Uterus (tissue), 4 donors: ENCODE results near the gene PRRT1B. TPM values are rescaled to one million over a fixed set of nuclear protein-coding genes. Genes with fewer than 3 reads are reported as not detected.
A peak's percentile ranks its signal among the peaks of the same experiment; 100 is the strongest.

ENCODE experiments used
- DNase-seq, 2 donors: peaks; one replicate each; pipeline ENCODE4 v3.0.0-alpha.2; 2019 to 2020
- H3K27ac ChIP-seq, 2 donors: fragments of 200-600 bp; sonication (generic); 1 replicate in 1 of 2; 2 replicates in 1 of 2; pipeline ENCODE4 v1.5.1; 2016 to 2018
- H3K27me3 ChIP-seq, 2 donors: fragments of 200-600 bp; sonication (generic); one replicate each; pipeline ENCODE4 v1.5.1; 2018 to 2019; ENCODE audit warnings: control low read depth in 1 of 2
- H3K36me3 ChIP-seq, 2 donors: fragments of 200-600 bp; sonication (generic); one replicate each; pipeline ENCODE4 v1.5.1; 2019; ENCODE audit warnings: control low read depth in 1 of 2
- H3K4me1 ChIP-seq, 2 donors: fragments of 200-600 bp; sonication (generic); one replicate each; pipeline ENCODE4 v1.5.1; 2018 to 2019; ENCODE audit warnings: control low read depth in 1 of 2
- H3K4me3 ChIP-seq, 2 donors: fragments of 200-600 bp; sonication (generic); 1 replicate in 1 of 2; 2 replicates in 1 of 2; pipeline ENCODE4 v1.5.1; 2018 to 2019; ENCODE audit warnings: mild to moderate bottlenecking in 1 of 2
- H3K9me3 ChIP-seq, 2 donors: fragments of 200-600 bp; sonication (generic); one replicate each; pipeline ENCODE4 v1.5.1; 2019; ENCODE audit warnings: control low read depth in 1 of 2
- CTCF ChIP-seq, 4 experiments: fragments of 200-600 bp in 2 of 4; fragments of 450-650 bp in 2 of 4; sonication (generic) in 2 of 4; IDR thresholded peaks; one replicate each; pipeline ENCODE4 v1.5.1; 2016 to 2019; ENCODE audit warnings: antibody characterized with exemption in 4 of 4, mild to moderate bottlenecking in 2 of 4, moderate library complexity in 1 of 4
- POLR2A ChIP-seq, 2 donors: fragments of 450-650 bp; IDR thresholded peaks; one replicate each; pipeline ENCODE4 v1.6.1; 2016; ENCODE audit warnings: antibody characterized with exemption in 2 of 2, mild to moderate bottlenecking in 1 of 2, moderate library complexity in 1 of 2
- intact Hi-C: fragments of 100-400 bp; cut with DNase I; formaldehyde crosslinking; loops from one replicate; pipeline ENCODE4 v1.15.1; 2023; ENCODE audit warnings: low total_unique reads
- total RNA-seq, 4 donors: library from RNA; depleted of rRNA in 3 of 4; stranded (reverse); fragments of >200 nt in 3 of 4; gene quantifications; one replicate each; pipeline versions ENCODE4 v1.1.0 to v1.2.4, GENCODE V29; 2014 to 2023
- donor health status: DM: yes; HTN: yes; CAD: no.

Gene PRRT1B
- total RNA-seq, 4 donors from 2014 or later: not detected

DNA sequence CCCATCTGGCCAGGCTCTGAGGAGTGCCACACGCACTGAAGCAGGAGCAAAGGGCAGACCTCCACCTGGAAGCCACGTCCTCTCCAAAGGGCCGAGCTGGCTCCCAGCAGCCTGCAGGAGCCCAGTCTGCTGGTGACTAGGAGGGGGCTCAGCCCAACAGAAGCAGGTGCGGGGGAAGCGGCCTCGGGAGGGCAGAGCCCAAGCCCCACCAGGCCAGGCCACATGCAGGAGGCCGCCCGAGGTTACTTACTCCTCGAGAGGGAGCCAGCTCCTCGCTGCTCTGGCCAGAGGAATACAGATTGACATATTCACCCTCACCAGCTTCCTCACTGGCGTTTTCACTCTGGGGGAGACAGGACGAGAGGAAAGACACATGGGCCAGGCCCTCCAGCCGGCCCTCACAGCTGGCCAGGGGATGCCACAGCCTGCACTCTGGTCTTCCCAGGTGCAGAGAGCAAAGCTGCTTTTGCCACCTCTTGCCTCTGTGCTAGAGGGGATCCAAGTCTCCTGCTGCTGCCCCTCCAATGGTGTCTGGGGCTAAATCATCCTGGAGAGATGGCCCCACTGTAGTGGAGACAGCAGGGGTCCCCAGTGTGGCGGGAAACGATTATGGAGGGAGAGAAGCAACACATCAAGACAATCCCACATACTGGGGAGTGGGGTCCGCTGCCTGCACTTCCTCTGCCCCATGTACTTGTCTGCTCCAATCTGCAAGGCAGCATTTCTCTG is 58.6 kb downstream of the PRRT1B start:
- Histone ChIP-seq H3K9me3 (no peaks in the 10 kb centered on the region), H3K36me3 (no peaks in the 10 kb centered on the region), H3K27ac (no peak overlapping the region), H3K27me3 (no peaks in the 10 kb centered on the region), H3K4me3 (no peak overlapping the region), H3K4me1 (peaks cover 8% of the 10 kb centered on the region in 2 donors)
- DNase-seq: no peak
- TF ChIP-seq CTCF (IDR thresholded peaks at IDR 0.05): no peak
- TF ChIP-seq POLR2A (IDR thresholded peaks at IDR 0.05): no peak
- intact Hi-C loops: no loop called here

- no peaks in the 10 kb centered on the region for H3K36me3 ChIP-seq
- no peak for DNase-seq
- no peak overlapping the region for H3K4me3 ChIP-seq
- no peaks in the 10 kb centered on the region for H3K27me3 ChIP-seq
- no peak overlapping the region for H3K27ac ChIP-seq
- H3K9me3 ChIP-seq: no peaks in the 10 kb centered on the region
- peaks cover 17 to 22% of the 10 kb centered on the region in 2 donors for H3K4me1 ChIP-seq
- intact Hi-C loops: no loop called here
- TF ChIP-seq POLR2A (IDR thresholded peaks at IDR 0.05) (no peak), CTCF (IDR thresholded peaks at IDR 0.05) (no peak)
These were observed 60.7 kb downstream of the PRRT1B start for GRCh38 chr9:131605770-131606590.

DNA sequence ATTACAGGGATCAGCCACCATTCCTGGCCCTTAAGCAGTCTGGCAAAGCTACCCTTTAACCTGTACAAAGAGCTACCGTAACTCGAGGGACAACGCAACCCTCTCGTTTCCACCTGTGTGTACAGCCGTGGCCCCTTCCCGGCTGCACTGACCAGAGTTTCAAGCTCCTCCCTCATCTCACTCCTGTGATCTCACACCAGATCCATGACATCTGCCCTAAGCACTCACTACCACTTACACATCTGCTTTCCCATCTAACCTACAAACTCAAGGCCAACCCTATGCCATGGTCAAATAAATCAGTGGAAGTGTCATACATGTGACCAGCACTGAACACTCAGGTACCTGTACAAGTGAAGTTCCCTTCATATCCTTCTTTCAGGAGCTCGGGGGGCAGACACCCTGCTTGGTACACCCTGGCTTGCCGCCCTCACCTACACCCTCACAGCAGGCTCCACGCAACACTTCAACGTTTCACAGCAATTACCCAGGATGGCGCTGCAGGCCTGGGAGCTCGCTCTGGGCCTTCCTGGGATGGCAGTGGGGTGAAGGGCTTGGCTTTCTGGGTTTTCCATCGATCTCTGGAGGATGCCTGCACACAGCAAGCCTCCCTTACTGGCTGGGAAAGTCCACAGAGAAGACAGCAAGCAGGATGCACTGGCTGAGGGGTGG is 61.7 kb downstream of the PRRT1B start:
- no peaks in the 10 kb centered on the region for H3K27me3 ChIP-seq
- intact Hi-C loops: no loop called here
- DNase-seq: no peak
- H3K4me1 ChIP-seq: peaks cover 17 to 23% of the 10 kb centered on the region in 2 donors
- H3K4me3 ChIP-seq: no peak overlapping the region
- H3K9me3 ChIP-seq: no peaks in the 10 kb centered on the region
- no peaks in the 10 kb centered on the region for H3K36me3 ChIP-seq
- H3K27ac ChIP-seq: peak overlapping the region; percentile 85 to 97
- TF ChIP-seq CTCF (IDR thresholded peaks at IDR 0.05) (no peak), POLR2A (IDR thresholded peaks at IDR 0.05) (no peak)

DNA sequence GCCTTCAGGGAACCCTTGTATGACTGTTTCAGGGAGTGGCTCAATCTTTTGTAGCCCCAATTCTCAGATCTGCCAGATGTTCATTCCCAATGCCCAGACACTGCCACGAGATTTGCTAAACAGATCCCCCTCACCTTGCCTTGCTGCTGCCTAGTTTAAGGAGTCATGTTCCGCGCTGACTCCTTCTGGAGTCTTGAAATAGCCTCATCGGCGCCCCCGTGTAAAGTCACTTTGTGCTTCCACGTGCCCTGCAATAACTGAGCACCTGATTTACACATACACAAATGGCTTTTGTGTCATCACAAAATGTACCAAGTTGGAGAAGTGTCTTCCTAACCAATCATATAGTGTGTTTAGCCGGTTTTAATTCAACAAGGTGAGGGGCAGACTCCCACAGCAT is 62.3 kb downstream of the PRRT1B start:
- peak overlapping the region; percentile 85 to 97 for H3K27ac ChIP-seq
- no peaks in the 10 kb centered on the region for H3K27me3 ChIP-seq
- H3K4me3 ChIP-seq: no peak overlapping the region
- intact Hi-C loops: no loop called here
- H3K9me3 ChIP-seq: no peaks in the 10 kb centered on the region
- H3K36me3 ChIP-seq: no peaks in the 10 kb centered on the region
- peaks cover 17 to 23% of the 10 kb centered on the region in 2 donors for H3K4me1 ChIP-seq
- no peak for TF ChIP-seq POLR2A (IDR thresholded peaks at IDR 0.05)
- no peak for DNase-seq

DNA sequence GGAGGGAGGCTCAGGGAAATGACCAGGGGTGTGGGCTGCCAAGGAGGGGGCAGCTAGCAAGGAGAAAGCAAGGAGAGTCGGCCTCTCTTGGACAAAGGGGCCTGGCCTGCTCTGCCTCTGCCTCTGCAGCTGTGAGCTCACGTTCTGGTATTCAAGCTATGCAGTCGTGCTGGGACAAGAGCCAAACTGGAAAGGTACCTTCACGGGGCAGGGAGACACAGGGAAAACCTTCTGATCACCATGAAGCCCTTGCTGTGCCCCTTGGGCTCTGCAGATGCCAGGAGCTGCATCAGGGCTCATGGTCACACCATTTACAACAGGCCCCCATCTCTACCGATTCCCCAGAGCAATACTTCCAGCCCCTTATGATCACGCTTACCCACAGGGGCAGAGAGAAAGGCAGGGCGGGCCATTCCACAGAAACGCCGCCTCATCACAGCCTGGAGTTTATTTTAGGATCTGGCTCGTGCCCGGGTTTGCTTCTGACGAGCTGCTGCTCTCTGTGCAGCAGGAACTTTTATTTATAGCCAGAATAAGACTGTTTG is 63.2 kb downstream of the PRRT1B start:
- Histone ChIP-seq H3K4me1 (peaks cover 17 to 23% of the 10 kb centered on the region in 2 donors), H3K36me3 (no peaks in the 10 kb centered on the region), H3K9me3 (no peaks in the 10 kb centered on the region), H3K27me3 (no peaks in the 10 kb centered on the region), H3K4me3 (no peak overlapping the region), H3K27ac (peak overlapping the region; percentile 85 to 97)
- intact Hi-C loops: no loop called here
- no peak for TF ChIP-seq POLR2A (IDR thresholded peaks at IDR 0.05)
- no peak for TF ChIP-seq CTCF (IDR thresholded peaks at IDR 0.05)
- DNase-seq: peak; percentile 76 to 86
